Peyer's patch (tissue), 4 donors: Measurements from ENCODE around the gene VAV2. TPM values are rescaled to one million over a fixed set of nuclear protein-coding genes. Genes with fewer than 3 reads are reported as not detected.

Experiments used
- DNase-seq, 3 donors: peaks; one replicate each; pipeline ENCODE4 v3.0.0-alpha.2; 2017 to 2019
- H3K27ac ChIP-seq, 4 donors: fragments of 200-600 bp; sonication (generic); one replicate each; pipeline ENCODE4 v1.5.1; 2016 to 2019
- H3K27me3 ChIP-seq, 2 donors: fragments of 200-600 bp; sonication (generic); one replicate each; pipeline ENCODE4 v1.5.1; 2019
- H3K36me3 ChIP-seq, 3 donors: fragments of 200-600 bp; sonication (generic); one replicate each; pipeline ENCODE4 v1.5.1; 2016 to 2019
- H3K4me1 ChIP-seq, 4 donors: fragments of 200-600 bp; sonication (generic); one replicate each; pipeline ENCODE4 v1.5.1; 2016 to 2019
- H3K4me3 ChIP-seq, 4 donors: fragments of 200-600 bp; sonication (generic); 1 replicate in 3 of 4; 2 replicates in 1 of 4; pipeline ENCODE4 v1.5.1; 2016 to 2019; ENCODE audit warnings: mild to moderate bottlenecking in 1 of 4
- H3K9me3 ChIP-seq, 4 donors: fragments of 200-600 bp; sonication (generic); one replicate each; pipeline ENCODE4 v1.5.1; 2016 to 2019; ENCODE audit warnings: mild to moderate bottlenecking in 1 of 4
- POLR2A ChIP-seq, 2 donors: fragments of 450-650 bp; IDR thresholded peaks; one replicate each; pipeline ENCODE4 v1.5.1; 2017; ENCODE audit warnings: antibody characterized with exemption in 2 of 2, mild to moderate bottlenecking in 2 of 2, moderate library complexity in 2 of 2
- total RNA-seq, 4 donors: library from RNA; depleted of rRNA; stranded (reverse); fragments of >200 nt; gene quantifications; one replicate each; pipeline ENCODE4 v1.1.0, GENCODE V29; 2016
- TF ChIP-seq, protein P1 (sequence below), 6 experiments: fragments of 450-650 bp in 4 of 6; fragments of 200-600 bp in 2 of 6; sonication (generic) in 1 of 6; IDR thresholded peaks; one replicate each; pipeline ENCODE4 v1.5.1; 2017 to 2019; ENCODE audit warnings: antibody characterized with exemption in 6 of 6, mild to moderate bottlenecking in 3 of 6, moderate library complexity in 1 of 6

The VAV2 gene
- total RNA-seq, 4 donors from 2014 or later = 47.9 to 61.8 (median 58.9) TPM

DNA sequence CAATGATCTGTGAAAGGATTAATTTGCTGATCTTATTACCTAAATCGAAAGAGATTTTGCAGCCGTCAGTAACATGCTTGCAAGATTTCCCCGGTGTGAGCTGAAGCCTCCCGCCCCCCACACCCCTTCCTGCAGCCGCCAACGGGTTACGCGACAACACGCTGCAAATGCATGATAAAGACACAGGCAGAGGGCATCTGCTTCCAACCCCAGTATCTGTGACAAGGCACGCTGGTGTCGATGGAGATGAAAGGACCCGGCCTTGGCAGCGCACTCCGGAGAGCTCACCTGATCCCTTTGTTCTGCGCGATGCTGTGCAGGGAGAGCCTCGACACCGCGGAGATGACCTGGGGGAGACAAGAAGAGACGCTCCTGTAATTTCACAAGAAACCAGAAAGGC is 131.0 kb downstream of the VAV2 start:
- Histone ChIP-seq H3K4me3 (no peak overlapping the region), H3K36me3 (peaks cover 0 to 14% (median 0%) of the 10 kb centered on the region in 3 donors), H3K27ac (no peak overlapping the region), H3K4me1 (peaks cover 0 to 6% (median 4%) of the 10 kb centered on the region in 4 donors), H3K27me3 (no peaks in the 10 kb centered on the region), H3K9me3 (no peaks in the 10 kb centered on the region)
- no peak for DNase-seq
- TF ChIP-seq, protein P1, sequence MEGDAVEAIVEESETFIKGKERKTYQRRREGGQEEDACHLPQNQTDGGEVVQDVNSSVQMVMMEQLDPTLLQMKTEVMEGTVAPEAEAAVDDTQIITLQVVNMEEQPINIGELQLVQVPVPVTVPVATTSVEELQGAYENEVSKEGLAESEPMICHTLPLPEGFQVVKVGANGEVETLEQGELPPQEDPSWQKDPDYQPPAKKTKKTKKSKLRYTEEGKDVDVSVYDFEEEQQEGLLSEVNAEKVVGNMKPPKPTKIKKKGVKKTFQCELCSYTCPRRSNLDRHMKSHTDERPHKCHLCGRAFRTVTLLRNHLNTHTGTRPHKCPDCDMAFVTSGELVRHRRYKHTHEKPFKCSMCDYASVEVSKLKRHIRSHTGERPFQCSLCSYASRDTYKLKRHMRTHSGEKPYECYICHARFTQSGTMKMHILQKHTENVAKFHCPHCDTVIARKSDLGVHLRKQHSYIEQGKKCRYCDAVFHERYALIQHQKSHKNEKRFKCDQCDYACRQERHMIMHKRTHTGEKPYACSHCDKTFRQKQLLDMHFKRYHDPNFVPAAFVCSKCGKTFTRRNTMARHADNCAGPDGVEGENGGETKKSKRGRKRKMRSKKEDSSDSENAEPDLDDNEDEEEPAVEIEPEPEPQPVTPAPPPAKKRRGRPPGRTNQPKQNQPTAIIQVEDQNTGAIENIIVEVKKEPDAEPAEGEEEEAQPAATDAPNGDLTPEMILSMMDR (IDR thresholded peaks at IDR 0.05) = no peak
- no peak for TF ChIP-seq POLR2A (IDR thresholded peaks at IDR 0.05)

DNA sequence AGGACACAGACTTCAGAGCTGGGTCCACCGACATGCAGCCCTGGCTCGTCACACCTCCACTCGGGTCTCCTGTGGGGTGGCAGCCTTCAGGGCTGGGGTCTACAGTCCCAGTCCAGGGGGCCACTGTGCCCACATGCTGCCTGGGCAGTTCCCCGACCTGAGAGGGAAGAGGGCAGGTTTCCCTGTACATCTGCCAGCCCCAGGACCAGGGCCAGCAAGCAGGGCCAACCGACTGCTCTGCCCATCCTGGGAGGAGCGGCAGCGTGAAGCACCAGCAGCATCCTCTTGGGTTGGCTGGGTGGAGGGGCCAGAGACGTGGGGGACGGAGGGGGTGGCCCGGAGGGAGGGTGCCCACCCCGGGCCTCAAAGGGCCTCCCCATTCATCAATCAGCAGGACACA is 133.4 kb downstream of the VAV2 start:
- no peak for TF ChIP-seq POLR2A (IDR thresholded peaks at IDR 0.05)
- TF ChIP-seq, protein P1 (IDR thresholded peaks at IDR 0.05) = no peak
- Histone ChIP-seq H3K36me3 (peaks cover 0 to 14% (median 0%) of the 10 kb centered on the region in 3 donors), H3K9me3 (no peaks in the 10 kb centered on the region), H3K27ac (no peak overlapping the region), H3K4me3 (no peak overlapping the region), H3K27me3 (no peaks in the 10 kb centered on the region), H3K4me1 (peaks cover 0 to 14% (median 7%) of the 10 kb centered on the region in 4 donors)
- DNase-seq = no peak

DNA sequence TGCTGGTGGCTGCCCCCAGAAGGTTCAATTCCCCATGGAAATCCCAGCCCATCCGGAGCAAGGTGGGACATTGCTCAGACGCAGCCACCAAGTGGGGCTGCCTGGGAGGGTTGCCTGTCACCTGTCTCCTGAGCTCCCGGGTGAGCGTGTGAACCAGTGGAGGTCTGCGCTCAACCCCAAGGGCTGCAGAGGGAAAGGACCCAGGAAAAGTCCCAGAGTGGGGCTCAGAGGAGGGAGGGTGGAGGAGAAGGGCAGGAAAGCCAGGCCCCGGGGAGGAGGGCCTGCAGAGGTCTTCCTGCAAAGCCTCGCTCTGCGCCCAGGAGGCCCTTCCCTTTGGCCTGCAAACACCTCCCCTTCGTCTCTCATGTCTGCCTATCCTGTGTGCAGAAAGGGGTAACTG is 134.5 kb downstream of the VAV2 start:
- no peak for TF ChIP-seq POLR2A (IDR thresholded peaks at IDR 0.05)
- TF ChIP-seq, protein P1 (IDR thresholded peaks at IDR 0.05) = no peak
- no peaks in the 10 kb centered on the region for H3K9me3 ChIP-seq
- H3K27ac ChIP-seq = no peak overlapping the region
- H3K36me3 ChIP-seq = peaks cover 0 to 14% (median 0%) of the 10 kb centered on the region in 3 donors
- H3K27me3 ChIP-seq = no peaks in the 10 kb centered on the region
- no peak for DNase-seq
- peaks cover 0 to 14% (median 6%) of the 10 kb centered on the region in 4 donors for H3K4me1 ChIP-seq
- no peak overlapping the region for H3K4me3 ChIP-seq

DNA sequence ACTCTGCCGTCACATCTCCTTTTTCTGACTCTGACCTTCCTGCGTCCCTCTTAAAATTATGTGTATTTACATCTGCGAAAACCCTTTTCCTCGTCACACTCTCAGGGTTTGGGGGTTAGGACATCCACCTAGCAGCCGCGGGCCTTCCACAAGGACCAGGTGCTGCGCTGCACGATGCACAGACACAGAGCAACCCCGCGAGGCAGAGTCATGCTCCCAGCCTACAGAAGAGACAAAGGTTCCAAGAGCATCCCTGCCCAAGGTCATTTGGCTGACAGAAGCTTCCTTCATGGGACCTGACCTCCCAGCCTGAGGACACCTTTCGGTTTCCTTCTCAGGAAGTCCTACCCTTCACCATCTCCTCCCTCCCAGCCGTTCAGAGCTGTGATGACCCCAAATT is 135.3 kb downstream of the VAV2 start:
- Histone ChIP-seq H3K9me3 (no peaks in the 10 kb centered on the region), H3K27ac (peak overlapping the region in 3 of 4 donors; percentile 79 to 98 (median 90)), H3K4me1 (peaks cover 0 to 14% (median 6%) of the 10 kb centered on the region in 4 donors), H3K4me3 (no peak overlapping the region), H3K27me3 (no peaks in the 10 kb centered on the region), H3K36me3 (peaks cover 0 to 14% (median 0%) of the 10 kb centered on the region in 3 donors)
- no peak for DNase-seq
- no peak for TF ChIP-seq POLR2A (IDR thresholded peaks at IDR 0.05)
- TF ChIP-seq, protein P1 (IDR thresholded peaks at IDR 0.05) = no peak

DNA sequence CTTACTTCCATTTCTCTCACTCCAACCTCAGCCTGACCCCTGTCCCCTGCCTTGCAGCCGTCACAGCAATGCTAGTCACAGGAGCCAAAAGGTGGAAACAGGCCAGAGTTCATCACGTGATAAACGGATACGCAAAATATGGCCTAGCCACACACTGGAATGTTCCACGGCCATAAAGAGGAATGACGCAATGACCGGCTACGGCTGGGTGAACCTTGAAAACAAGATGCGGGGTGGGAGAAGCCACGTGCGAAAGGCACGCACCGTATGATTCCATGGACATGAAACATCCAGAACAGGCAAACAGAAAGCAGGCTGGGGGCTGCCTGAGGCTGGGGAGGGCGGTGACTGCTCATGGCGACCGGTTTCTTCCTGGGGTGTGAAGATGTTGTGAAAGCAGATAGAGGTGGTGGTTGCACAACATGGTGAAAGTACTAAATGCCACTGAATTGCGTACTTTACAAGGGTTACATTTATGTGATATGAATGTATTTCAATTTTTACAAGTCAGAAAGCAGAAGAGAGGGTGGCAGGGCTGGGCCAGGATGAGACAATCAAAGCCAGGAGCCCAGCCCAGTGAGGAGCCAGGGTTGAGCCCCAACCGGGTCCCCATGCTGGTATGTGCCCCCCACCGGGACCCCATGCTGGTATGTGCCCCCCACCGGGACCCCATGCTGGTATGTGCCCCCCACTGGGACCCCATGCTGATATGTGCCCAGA is 136.2 kb downstream of the VAV2 start:
- DNase-seq = peak; percentile 34 to 90 (median 82)
- Histone ChIP-seq H3K27me3 (no peaks in the 10 kb centered on the region), H3K4me3 (no peak overlapping the region), H3K36me3 (peaks cover 0 to 7% (median 0%) of the 10 kb centered on the region in 3 donors), H3K9me3 (no peaks in the 10 kb centered on the region), H3K27ac (peak overlapping the region; percentile 17 to 98 (median 84)), H3K4me1 (peaks cover 0 to 14% (median 6%) of the 10 kb centered on the region in 4 donors)
- TF ChIP-seq, protein P1 (IDR thresholded peaks at IDR 0.05) = peak in 1 of 6 experiments; percentile 8
- no peak for TF ChIP-seq POLR2A (IDR thresholded peaks at IDR 0.05)
